ENCODE measurements around the gene FABP1.

Gene FABP1

GRCh38 chr2:88128654-88129312, 921 bp upstream of the FABP1 start:
- no peak for DNase-seq (ENCODE audit: insufficient read length, low spot score)
- no peak for TF ChIP-seq POU2F2 (IDR thresholded peaks at IDR 0.05; ENCODE audit: low read depth, low read length)
- no peak for FAIRE-seq

- FAIRE-seq (no peak), DNase-seq (ENCODE audit: insufficient read length, low spot score) (no peak)
- TF ChIP-seq PAX5 (IDR thresholded peaks at IDR 0.05; ENCODE audit: insufficient read depth, low read length, severe bottlenecking), result no peak
These were observed 299 bp downstream of the FABP1 start for GRCh38 chr2:88127638-88127887.

- DNase-seq (ENCODE audit: insufficient read length, low spot score) (no peak), FAIRE-seq (no peak)
- no peak for TF ChIP-seq POLR2AphosphoS5 (IDR thresholded peaks at IDR 0.05; ENCODE audit: low read depth, low read length)
- no peak for TF ChIP-seq SPI1 (IDR thresholded peaks at IDR 0.05; ENCODE audit: low read depth, low read length)
- TF ChIP-seq POU2F2 (IDR thresholded peaks at IDR 0.05; ENCODE audit: low read depth, low read length), result no peak
- TF ChIP-seq TAF1 (IDR thresholded peaks at IDR 0.05; ENCODE audit: low read depth, low read length), result no peak
- TF ChIP-seq PAX5 (IDR thresholded peaks at IDR 0.05; ENCODE audit: insufficient read depth, low read length, severe bottlenecking), result no peak
- TF ChIP-seq POLR2A (IDR thresholded peaks at IDR 0.05; ENCODE audit: low read depth, low read length), result no peak
These were observed 857 bp downstream of the FABP1 start for GRCh38 chr2:88126772-88127637.

DNA sequence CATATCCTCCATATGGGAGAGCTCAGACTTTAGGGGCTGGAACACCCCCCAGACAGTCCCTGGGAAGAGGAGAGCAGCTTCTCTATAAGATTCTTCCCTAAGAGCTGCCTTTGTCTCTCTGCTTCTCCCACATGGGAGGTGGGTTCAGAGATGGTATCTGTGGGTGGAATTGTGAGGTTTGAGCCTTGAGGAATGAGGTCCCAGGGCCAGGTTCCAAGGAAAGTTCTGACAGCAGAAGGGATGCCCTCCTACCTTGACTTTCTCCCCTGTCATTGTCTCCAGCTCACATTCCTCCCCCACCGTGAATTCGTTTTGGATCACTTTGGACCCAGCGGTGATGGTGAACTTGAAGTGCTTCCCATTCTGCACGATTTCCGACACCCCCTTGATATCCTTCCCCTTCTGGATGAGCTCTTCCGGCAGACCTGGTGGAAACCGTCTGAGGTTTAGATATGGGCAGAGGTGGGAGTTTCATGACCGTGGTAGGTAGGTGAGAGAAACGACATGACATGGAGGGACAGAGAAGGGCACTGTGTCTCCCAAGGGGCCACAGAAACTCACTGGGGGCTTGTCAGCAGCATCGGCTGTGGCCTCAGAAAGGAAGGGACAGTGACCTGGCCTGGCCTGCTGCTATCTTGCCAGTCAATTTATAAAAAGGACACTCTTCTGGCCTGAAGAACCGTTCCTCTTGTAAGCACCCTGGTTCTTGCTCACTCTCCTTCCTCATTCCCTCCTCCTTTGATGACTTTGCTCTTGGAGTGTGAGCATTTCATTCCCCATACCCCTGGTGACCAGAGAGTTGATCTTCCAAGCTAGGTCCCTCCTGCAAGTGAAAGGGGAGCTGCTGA, 1.7 kb downstream of the FABP1 start:
- FAIRE-seq (no peak), DNase-seq (ENCODE audit: insufficient read length, low spot score) (no peak)
- TF ChIP-seq POLR2A (IDR thresholded peaks at IDR 0.05; ENCODE audit: low read depth, low read length), result no peak
- TF ChIP-seq TAF1 (IDR thresholded peaks at IDR 0.05; ENCODE audit: low read depth, low read length), result no peak
- no peak for TF ChIP-seq POU2F2 (IDR thresholded peaks at IDR 0.05; ENCODE audit: low read depth, low read length)
- TF ChIP-seq PAX5 (IDR thresholded peaks at IDR 0.05; ENCODE audit: insufficient read depth, low read length, severe bottlenecking), result no peak
- TF ChIP-seq POLR2AphosphoS5 (IDR thresholded peaks at IDR 0.05; ENCODE audit: low read depth, low read length), result no peak
- TF ChIP-seq SPI1 (IDR thresholded peaks at IDR 0.05; ENCODE audit: low read depth, low read length), result no peak

- no peak for FAIRE-seq
- no peak for DNase-seq (ENCODE audit: insufficient read length, low spot score)
- TF ChIP-seq SPI1 (IDR thresholded peaks at IDR 0.05; ENCODE audit: low read depth, low read length) (no peak), POU2F2 (IDR thresholded peaks at IDR 0.05; ENCODE audit: low read depth, low read length) (no peak), TAF1 (IDR thresholded peaks at IDR 0.05; ENCODE audit: low read depth, low read length) (no peak), PAX5 (IDR thresholded peaks at IDR 0.05; ENCODE audit: insufficient read depth, low read length, severe bottlenecking) (no peak), POLR2A (IDR thresholded peaks at IDR 0.05; ENCODE audit: low read depth, low read length) (no peak), POLR2AphosphoS5 (IDR thresholded peaks at IDR 0.05; ENCODE audit: low read depth, low read length) (no peak)
These were observed 2.4 kb downstream of the FABP1 start for GRCh38 chr2:88125344-88125923.

DNA sequence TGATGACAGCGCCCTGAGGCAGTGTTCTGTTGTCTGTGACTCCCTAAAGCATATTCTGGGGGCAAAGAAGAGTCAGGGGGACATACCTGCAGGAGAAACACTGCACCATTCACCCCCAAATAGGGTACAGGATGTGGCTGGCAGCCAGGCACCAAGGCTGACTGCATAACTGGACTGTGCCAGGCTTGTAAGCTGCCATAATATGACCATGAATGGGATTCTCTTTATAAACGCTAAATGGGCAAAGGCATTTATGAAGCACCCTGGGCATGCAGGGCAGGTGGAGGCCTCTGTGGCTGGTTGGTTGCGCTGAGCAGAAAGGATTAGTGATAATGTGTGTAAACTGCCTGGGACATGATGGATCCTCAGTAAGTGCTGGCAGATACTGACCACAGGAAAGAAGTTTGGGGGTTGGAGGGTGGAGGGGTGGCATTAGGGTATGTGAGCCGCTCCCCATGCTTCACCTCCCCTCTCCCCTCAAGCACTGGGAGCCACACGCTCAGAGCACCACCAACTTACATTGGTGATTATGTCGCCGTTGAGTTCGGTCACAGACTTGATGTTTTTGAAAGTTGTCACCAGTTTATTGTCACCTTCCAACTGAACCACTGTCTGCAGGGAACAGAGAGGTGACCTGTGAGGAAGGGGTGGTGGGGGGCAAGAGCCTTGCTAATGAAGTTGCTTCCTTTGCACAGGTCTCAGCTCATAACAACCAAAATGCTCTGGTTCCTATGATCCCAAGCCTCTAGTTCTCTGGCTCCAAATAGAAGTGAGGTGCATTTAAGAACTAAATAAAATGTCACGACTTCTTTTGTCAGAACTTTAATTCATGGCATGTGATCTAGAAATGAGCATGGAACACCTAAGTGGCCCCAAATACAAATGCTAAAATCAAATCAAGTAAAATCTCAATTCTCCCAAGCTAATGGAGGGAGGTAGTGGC, 3.6 kb downstream of the FABP1 start:
- FAIRE-seq (no peak), DNase-seq (ENCODE audit: insufficient read length, low spot score) (no peak)

DNA sequence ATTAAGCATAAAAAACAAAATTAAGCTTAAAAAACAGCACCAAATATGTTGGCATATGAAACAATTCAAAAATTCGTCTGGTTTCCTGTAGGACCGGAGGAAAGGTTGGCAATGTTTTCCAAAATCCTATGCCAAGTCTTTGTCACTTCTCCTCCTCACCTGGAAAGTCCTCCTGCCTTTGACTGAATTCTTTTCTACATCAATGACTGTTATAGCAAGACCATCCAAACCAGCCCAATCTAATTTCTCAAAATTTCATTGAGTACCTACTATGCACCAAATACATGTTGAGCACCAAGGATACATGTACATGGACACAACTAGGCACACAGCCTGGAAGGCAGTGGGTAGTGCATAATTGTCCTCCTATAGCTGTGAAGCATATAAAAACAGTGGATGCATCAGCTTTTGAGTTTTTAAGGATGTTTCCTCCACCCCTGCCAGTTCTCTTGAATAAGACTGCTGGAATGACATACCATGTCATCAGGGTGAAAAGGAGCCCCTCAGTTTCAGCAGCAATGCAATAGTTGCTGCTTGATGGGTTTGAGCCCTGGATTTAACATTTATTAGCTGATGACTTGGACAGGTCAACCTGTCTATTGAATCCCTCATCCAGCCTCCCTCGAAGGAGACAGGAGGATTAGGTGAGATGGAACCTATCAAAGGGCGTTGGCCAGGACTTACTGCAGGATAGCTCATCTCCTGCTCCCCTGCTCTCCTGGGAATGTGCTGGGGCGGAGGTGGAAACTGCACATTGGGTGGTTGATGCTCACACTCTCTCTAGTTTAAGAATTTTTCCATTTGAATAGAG, 4.5 kb downstream of the FABP1 start:
- FAIRE-seq, result no peak
- TF ChIP-seq SPI1 (IDR thresholded peaks at IDR 0.05; ENCODE audit: low read depth, low read length) (no peak), POLR2AphosphoS5 (IDR thresholded peaks at IDR 0.05; ENCODE audit: low read depth, low read length) (no peak), POLR2A (IDR thresholded peaks at IDR 0.05; ENCODE audit: low read depth, low read length) (no peak), TAF1 (IDR thresholded peaks at IDR 0.05; ENCODE audit: low read depth, low read length) (no peak), PAX5 (IDR thresholded peaks at IDR 0.05; ENCODE audit: insufficient read depth, low read length, severe bottlenecking) (no peak), POU2F2 (IDR thresholded peaks at IDR 0.05; ENCODE audit: low read depth, low read length) (no peak)
- DNase-seq (ENCODE audit: insufficient read length, low spot score), result no peak

More for the DNA sequence above, 3.6 kb downstream of the FABP1 start:
- TF ChIP-seq POLR2A (IDR thresholded peaks at IDR 0.05; ENCODE audit: low read depth, low read length) (no peak), SPI1 (IDR thresholded peaks at IDR 0.05; ENCODE audit: low read depth, low read length) (no peak), TAF1 (IDR thresholded peaks at IDR 0.05; ENCODE audit: low read depth, low read length) (no peak), POU2F2 (IDR thresholded peaks at IDR 0.05; ENCODE audit: low read depth, low read length) (no peak), PAX5 (IDR thresholded peaks at IDR 0.05; ENCODE audit: insufficient read depth, low read length, severe bottlenecking) (no peak), POLR2AphosphoS5 (IDR thresholded peaks at IDR 0.05; ENCODE audit: low read depth, low read length) (no peak)

All from GM12891 (cell line).